ENCODE data around the gene LZTR1. TPM values are rescaled to one million over a fixed set of nuclear protein-coding genes. Genes with fewer than 3 reads are reported as not detected.

LZTR1 gene
- total and polyA plus RNA-seq, 2 donors (not counting 3 experiments of a cell fraction or from before 2014, with no cell fraction given) = 56.6 to 86.8 TPM

DNA sequence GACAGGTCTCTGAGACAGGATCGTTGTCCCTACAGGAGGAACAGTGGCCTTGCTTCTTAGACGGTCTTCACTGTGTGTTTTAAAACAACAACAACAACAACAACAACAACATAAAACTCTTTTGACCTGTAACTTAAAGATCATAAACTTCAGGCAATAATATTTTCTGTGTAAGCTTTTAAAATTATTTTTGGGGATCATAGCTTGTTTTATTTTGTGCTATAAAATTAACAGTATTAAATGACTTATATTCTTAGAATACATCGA lies 28.8 kb upstream of the LZTR1 start:
- H3K9me1 ChIP-seq (replicated peaks; ENCODE audit: control insufficient read depth, extremely low read depth, insufficient read depth, low read length) = no peaks in the 10 kb centered on the region
- H3K4me3 ChIP-seq (replicated peaks in 1 of 3; ENCODE audit: insufficient read depth in 1 of 3, low read depth in 1 of 3, low read length in 3 of 3) = no peak overlapping the region
- DNase-seq (ENCODE audit: low read depth, low spot score) = no peak
- peaks cover 0 to 5% of the 10 kb centered on the region in 2 experiments for H3K27me3 ChIP-seq (ENCODE audit: control insufficient read depth in 2 of 2, insufficient read depth in 2 of 2, low read length in 2 of 2)
- TF ChIP-seq POLR2A (IDR thresholded peaks at IDR 0.05; ENCODE audit: low read depth, low read length) (no peak), POLR2AphosphoS5 (IDR thresholded peaks at IDR 0.05; ENCODE audit: insufficient read depth, low read depth, low read length) (no peak), FOS (IDR thresholded peaks at IDR 0.05; ENCODE audit: borderline replicate concordance, insufficient read depth, low read length) (no peak), EZH2 (IDR thresholded peaks at IDR 0.05; ENCODE audit: borderline replicate concordance, low read depth, low read length, severe bottlenecking) (no peak), GATA2 (IDR thresholded peaks at IDR 0.05; ENCODE audit: insufficient read depth, insufficient read length, low read depth, low read length) (no peak), MYC (IDR thresholded peaks at IDR 0.05; ENCODE audit: low read depth, low read length) (no peak), JUN (IDR thresholded peaks at IDR 0.05; ENCODE audit: borderline replicate concordance, insufficient read depth, insufficient read length, low read depth) (no peak)
- TF ChIP-seq, protein P1, sequence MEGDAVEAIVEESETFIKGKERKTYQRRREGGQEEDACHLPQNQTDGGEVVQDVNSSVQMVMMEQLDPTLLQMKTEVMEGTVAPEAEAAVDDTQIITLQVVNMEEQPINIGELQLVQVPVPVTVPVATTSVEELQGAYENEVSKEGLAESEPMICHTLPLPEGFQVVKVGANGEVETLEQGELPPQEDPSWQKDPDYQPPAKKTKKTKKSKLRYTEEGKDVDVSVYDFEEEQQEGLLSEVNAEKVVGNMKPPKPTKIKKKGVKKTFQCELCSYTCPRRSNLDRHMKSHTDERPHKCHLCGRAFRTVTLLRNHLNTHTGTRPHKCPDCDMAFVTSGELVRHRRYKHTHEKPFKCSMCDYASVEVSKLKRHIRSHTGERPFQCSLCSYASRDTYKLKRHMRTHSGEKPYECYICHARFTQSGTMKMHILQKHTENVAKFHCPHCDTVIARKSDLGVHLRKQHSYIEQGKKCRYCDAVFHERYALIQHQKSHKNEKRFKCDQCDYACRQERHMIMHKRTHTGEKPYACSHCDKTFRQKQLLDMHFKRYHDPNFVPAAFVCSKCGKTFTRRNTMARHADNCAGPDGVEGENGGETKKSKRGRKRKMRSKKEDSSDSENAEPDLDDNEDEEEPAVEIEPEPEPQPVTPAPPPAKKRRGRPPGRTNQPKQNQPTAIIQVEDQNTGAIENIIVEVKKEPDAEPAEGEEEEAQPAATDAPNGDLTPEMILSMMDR (IDR thresholded peaks at IDR 0.05; ENCODE audit: extremely low read depth in 1 of 2, insufficient read depth in 1 of 2, low read depth in 1 of 2, low read length in 2 of 2) = no peak
- TF ChIP-seq, protein P2, sequence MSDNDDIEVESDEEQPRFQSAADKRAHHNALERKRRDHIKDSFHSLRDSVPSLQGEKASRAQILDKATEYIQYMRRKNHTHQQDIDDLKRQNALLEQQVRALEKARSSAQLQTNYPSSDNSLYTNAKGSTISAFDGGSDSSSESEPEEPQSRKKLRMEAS (IDR thresholded peaks at IDR 0.05; ENCODE audit: insufficient read depth, insufficient read length) = no peak
- no peaks in the 10 kb centered on the region for H3K9me3 ChIP-seq (replicated peaks; ENCODE audit: control insufficient read depth, insufficient read depth, low read length)
- dilution Hi-C loops (cut with MboI; ENCODE audit: extremely low pct_ligation_motif_present, low sequenced_read_pairs) (no loop called here), intact Hi-C loops (cut with micrococcal nuclease) (no loop called here)
- H3K4me2 ChIP-seq (ENCODE audit: insufficient read depth, low read length) = no peak overlapping the region
- ChIA-PET POLR2A (no interaction called here), CTCF (interaction anchor here (1.0 to 1.3 kb wide), 3 partner anchors 8 to 68 kb away, joined by 3 read pairs; no protein-coding TSS in a partner anchor)
- peaks cover 34% of the 10 kb centered on the region for H3K79me2 ChIP-seq (ENCODE audit: control insufficient read depth, insufficient read depth, low read length)
- BruUV-seq (replicated peaks) = no TSS peak
- H4K20me1 ChIP-seq (replicated peaks; ENCODE audit: control insufficient read depth, extremely low read depth, insufficient read depth, low read length) = peaks cover 3% of the 10 kb centered on the region
- no peak overlapping the region for H2AFZ ChIP-seq (ENCODE audit: low read depth, low read length)
- FAIRE-seq = no peak
- H3K9ac ChIP-seq (replicated peaks; ENCODE audit: extremely low read depth, insufficient read depth, low read length) = no peak overlapping the region
- peaks cover 18 to 26% of the 10 kb centered on the region in 2 experiments for H3K36me3 ChIP-seq (ENCODE audit: control insufficient read depth in 2 of 2, extremely low read depth in 1 of 2, insufficient read depth in 2 of 2, low read length in 2 of 2)
- H3K27ac ChIP-seq (ENCODE audit: insufficient read depth, low read depth, low read length) = no peak overlapping the region
- H3K4me1 ChIP-seq (ENCODE audit: control insufficient read depth, extremely low read depth, insufficient read depth, low read length) = peaks cover 10% of the 10 kb centered on the region

Data from endothelial cell of umbilical vein (primary cell).